Endothelial cell of umbilical vein (primary cell): ENCODE measurements around the gene NCSTN. TPM values are rescaled to one million over a fixed set of nuclear protein-coding genes. Genes with fewer than 3 reads are reported as not detected.

Experiments used
- BruUV-seq: library from RNA; stranded (reverse); fragments of 400-500 nt; replicated peaks from 2 replicates; lab custom pipeline; 2021; lab: Mats Ljungman, UMichigan
- CTCF ChIA-PET: fragments of 300-600, 350-600 bp; sonication (Branson Sonifier 250); formaldehyde crosslinking; loops from one replicate; lab custom pipeline; 2021; ENCODE audit warnings: antibody characterized with exemption, inconsistent platforms; lab: Charles Lee
- POLR2A ChIA-PET: fragments of 300-600, 350-600 bp; sonication (Branson Sonifier 250); formaldehyde crosslinking; loops from one replicate; lab custom pipeline; 2021; ENCODE audit warnings: antibody characterized with exemption, inconsistent platforms; lab: Charles Lee
- DNase-seq: peaks from one replicate; pipeline ENCODE4 v3.0.0-alpha.2; 2011; ENCODE audit warnings: low read depth, low spot score
- FAIRE-seq: peaks from 2 replicates; lab custom pipeline; 2011; peaks lifted over from hg19 to GRCh38; lab: Jason Lieb, UNC
- H2AFZ ChIP-seq: 2 replicates; pipeline ENCODE4 v1.6.0; 2012; ENCODE audit warnings: low read depth, low read length, control low read depth, inconsistent platforms
- H3K27ac ChIP-seq: 2 replicates; pipeline ENCODE4 v1.5.1; 2011; ENCODE audit warnings: low read depth, mild to moderate bottlenecking, control low read depth, low read length, moderate library complexity; ENCODE audit not compliant: insufficient read depth
- H3K27me3 ChIP-seq, 2 experiments: 2 replicates each; pipeline versions ENCODE4 v1.6.0 to v1.6.1; 2011; ENCODE audit warnings: low read length in 2 of 2, mixed read lengths in 1 of 2; ENCODE audit not compliant: control insufficient read depth in 2 of 2, insufficient read depth in 2 of 2
- H3K36me3 ChIP-seq, 2 experiments: 2 replicates in 1 of 2; 3 replicates in 1 of 2; pipeline ENCODE4 v1.5.1; 2011; ENCODE audit warnings: low read length in 2 of 2, mild to moderate bottlenecking in 1 of 2, moderate library complexity in 1 of 2; ENCODE audit not compliant: control insufficient read depth in 2 of 2, insufficient read depth in 2 of 2; ENCODE audit errors: extremely low read depth in 1 of 2
- H3K4me1 ChIP-seq: 3 replicates; pipeline ENCODE4 v1.5.1; 2011; ENCODE audit warnings: mild to moderate bottlenecking, low read length; ENCODE audit not compliant: control insufficient read depth, insufficient read depth; ENCODE audit errors: extremely low read depth
- H3K4me2 ChIP-seq: 2 replicates; pipeline ENCODE4 v1.6.1; 2011; ENCODE audit warnings: low read length, control low read depth, mixed read lengths; ENCODE audit not compliant: insufficient read depth
- H3K4me3 ChIP-seq, 3 experiments: fragments of 200-600 bp in 1 of 3; sonication (generic), shearing (Covaris generic) in 1 of 3; replicated peaks in 1 of 3; 2 replicates each; pipeline ENCODE4 v1.5.1; 2011 to 2016; ENCODE audit warnings: control low read depth in 3 of 3, low read length in 3 of 3, mild to moderate bottlenecking in 2 of 3, inconsistent platforms in 1 of 3, low read depth in 1 of 3, moderate library complexity in 1 of 3; ENCODE audit not compliant: insufficient read depth in 1 of 3
- H3K79me2 ChIP-seq: 2 replicates; pipeline ENCODE4 v1.6.0; 2012; ENCODE audit warnings: low read length, inconsistent platforms; ENCODE audit not compliant: control insufficient read depth, insufficient read depth
- H3K9ac ChIP-seq: replicated peaks from 2 replicates; pipeline ENCODE3; 2011; ENCODE audit warnings: low read length, control low read depth; ENCODE audit not compliant: insufficient read depth; ENCODE audit errors: extremely low read depth
- H3K9me1 ChIP-seq: replicated peaks from 3 replicates; pipeline ENCODE4 v1.6.0; 2011; ENCODE audit warnings: mild to moderate bottlenecking, low read length; ENCODE audit not compliant: control insufficient read depth, insufficient read depth; ENCODE audit errors: extremely low read depth
- H3K9me3 ChIP-seq: replicated peaks from 2 replicates; pipeline ENCODE4 v1.5.1; 2012; ENCODE audit warnings: low read length, inconsistent platforms; ENCODE audit not compliant: control insufficient read depth, insufficient read depth
- H4K20me1 ChIP-seq: replicated peaks from 2 replicates; pipeline ENCODE3; 2011; ENCODE audit warnings: mild to moderate bottlenecking, low read length; ENCODE audit not compliant: control insufficient read depth, insufficient read depth; ENCODE audit errors: extremely low read depth
- EZH2 ChIP-seq: IDR thresholded peaks from 2 replicates; pipeline ENCODE4 v1.6.1; 2012; ENCODE audit warnings: borderline replicate concordance, low read depth, mild to moderate bottlenecking, moderate library complexity, low read length, inconsistent platforms; ENCODE audit not compliant: severe bottlenecking
- FOS ChIP-seq: IDR thresholded peaks from 2 replicates; pipeline ENCODE4 v1.6.1; 2011; ENCODE audit warnings: mild to moderate bottlenecking, low read length, moderate library complexity, borderline replicate concordance; ENCODE audit not compliant: insufficient read depth
- GATA2 ChIP-seq: IDR thresholded peaks from 2 replicates; pipeline ENCODE4 v1.7.0; 2011; ENCODE audit warnings: low read depth, mild to moderate bottlenecking, moderate library complexity, mixed read lengths, low read length; ENCODE audit not compliant: insufficient read length, insufficient read depth
- JUN ChIP-seq: IDR thresholded peaks from 2 replicates; pipeline ENCODE4 v1.6.1; 2011; ENCODE audit warnings: borderline replicate concordance, low read depth; ENCODE audit not compliant: insufficient read length, insufficient read depth
- MYC ChIP-seq: IDR thresholded peaks from one replicate; pipeline ENCODE4 v1.6.1; 2011; ENCODE audit warnings: mild to moderate bottlenecking, low read depth, low read length
- POLR2A ChIP-seq: IDR thresholded peaks from 2 replicates; pipeline ENCODE4 v1.6.1; 2012; ENCODE audit warnings: low read depth, mild to moderate bottlenecking, control low read depth, low read length
- POLR2AphosphoS5 ChIP-seq: IDR thresholded peaks from 2 replicates; pipeline ENCODE4 v1.6.1; 2012; ENCODE audit warnings: low read depth, mild to moderate bottlenecking, control low read depth, low read length, moderate library complexity; ENCODE audit not compliant: insufficient read depth
- dilution Hi-C: fragments of 300-500 bp; cut with MboI; formaldehyde crosslinking; loops from one replicate; pipeline ENCODE4 v1.15.0; 2019; ENCODE audit warnings: low sequenced_read_pairs; ENCODE audit not compliant: extremely low pct_ligation_motif_present
- intact Hi-C: fragments of 100-400 bp; cut with micrococcal nuclease; formaldehyde crosslinking; loops from one replicate; pipeline ENCODE4 v1.10.0; 2022
- polyA plus RNA-seq, 4 experiments: library from polyadenylated mRNA; depleted of rRNA in 3 of 4; stranded (reverse) in 3 of 4; unstranded in 1 of 4; fragments of >200 nt; gene quantifications; 2 replicates each; pipeline versions ENCODE4 v1.2.1 to v1.2.3, GENCODE V29; 2011 to 2012; ENCODE audit warnings: missing spikeins in 1 of 4
- total RNA-seq: library from RNA; stranded (reverse); gene quantifications from 2 replicates; pipeline ENCODE4 v1.2.3, GENCODE V29; 2021
- TF ChIP-seq, protein P1 (sequence below): IDR thresholded peaks from 2 replicates; pipeline ENCODE4 v1.6.1; 2011; ENCODE audit not compliant: insufficient read depth, insufficient read length
- TF ChIP-seq, protein P2 (sequence below), 2 donors: IDR thresholded peaks; 1 replicate in 1 of 2; 2 replicates in 1 of 2; pipeline ENCODE4 v1.5.1; 2011; ENCODE audit warnings: low read length in 2 of 2, mild to moderate bottlenecking in 2 of 2, moderate library complexity in 2 of 2, control low read depth in 1 of 2, inconsistent platforms in 1 of 2, low read depth in 1 of 2; ENCODE audit not compliant: insufficient read depth in 1 of 2; ENCODE audit errors: extremely low read depth in 1 of 2

NCSTN gene
- total and polyA plus RNA-seq, 2 donors (not counting 3 experiments of a cell fraction or from before 2014, with no cell fraction given): 92.5 to 199 TPM

DNA sequence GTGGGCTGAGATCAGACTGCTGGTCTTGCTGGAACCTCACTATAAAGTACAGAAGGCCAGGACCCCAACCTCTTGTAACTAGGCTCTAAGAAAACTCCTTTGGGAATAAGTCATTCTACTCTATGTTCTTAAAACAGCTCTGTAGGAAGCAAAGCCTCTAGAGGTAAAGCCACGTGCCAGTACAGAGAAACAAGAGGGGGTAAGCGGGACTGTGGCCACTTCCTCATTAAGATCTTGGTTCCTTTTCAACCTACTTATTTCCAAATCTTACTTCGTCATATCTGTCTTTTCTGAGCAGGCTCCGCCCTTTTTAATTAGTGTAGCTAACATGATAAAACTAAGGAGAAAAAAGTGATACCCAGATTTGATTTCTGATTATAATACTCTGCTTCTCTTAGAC, 3.8 kb downstream of the NCSTN start:
- Histone ChIP-seq H3K4me2 (no peak overlapping the region), H3K9ac (no peak overlapping the region), H2AFZ (no peak overlapping the region), H4K20me1 (no peaks in the 10 kb centered on the region), H3K27me3 (no peaks in the 10 kb centered on the region), H3K79me2 (peaks cover 26% of the 10 kb centered on the region), H3K9me1 (no peaks in the 10 kb centered on the region), H3K27ac (no peak overlapping the region), H3K4me1 (peaks cover 5% of the 10 kb centered on the region), H3K9me3 (no peaks in the 10 kb centered on the region), H3K4me3 (no peak overlapping the region), H3K36me3 (peaks cover 17 to 21% of the 10 kb centered on the region in 2 experiments)
- BruUV-seq: no TSS peak
- FAIRE-seq (no peak), DNase-seq (no peak)
- TF ChIP-seq POLR2A (no peak), EZH2 (no peak), JUN (no peak), GATA2 (no peak)
- TF ChIP-seq, protein P1, sequence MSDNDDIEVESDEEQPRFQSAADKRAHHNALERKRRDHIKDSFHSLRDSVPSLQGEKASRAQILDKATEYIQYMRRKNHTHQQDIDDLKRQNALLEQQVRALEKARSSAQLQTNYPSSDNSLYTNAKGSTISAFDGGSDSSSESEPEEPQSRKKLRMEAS: no peak
- dilution Hi-C loops (no loop called here), intact Hi-C loops (no loop called here)
- POLR2A ChIA-PET: no interaction called here
- CTCF ChIA-PET: interaction anchor here (1.2 kb wide), 1 partner anchor 12 kb away, joined by 3 read pairs; no protein-coding TSS in a partner anchor

DNA sequence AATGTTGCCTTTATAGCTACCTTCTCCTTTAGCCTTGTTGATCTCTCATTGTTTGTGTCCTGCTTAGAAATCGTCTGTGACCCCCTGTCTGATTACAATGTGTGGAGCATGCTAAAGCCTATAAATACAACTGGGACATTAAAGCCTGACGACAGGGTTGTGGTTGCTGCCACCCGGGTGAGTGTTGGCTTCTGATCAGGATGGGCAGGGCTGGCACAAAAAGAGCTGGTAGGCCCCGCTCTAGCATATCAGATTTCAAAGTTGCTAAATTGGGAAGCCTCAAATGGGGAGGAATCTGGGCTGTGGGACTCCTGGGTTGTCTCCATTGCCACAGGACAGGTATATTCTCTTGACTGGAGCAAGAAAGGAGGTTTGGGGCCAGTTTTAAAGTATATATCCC, 8.4 kb downstream of the NCSTN start:
- no peak overlapping the region for H3K9ac ChIP-seq
- H4K20me1 ChIP-seq: no peaks in the 10 kb centered on the region
- no peaks in the 10 kb centered on the region for H3K9me1 ChIP-seq
- DNase-seq (no peak), FAIRE-seq (no peak)
- H3K36me3 ChIP-seq: peaks cover 37 to 61% of the 10 kb centered on the region in 2 experiments
- H3K4me2 ChIP-seq: no peak overlapping the region
- H3K27ac ChIP-seq: no peak overlapping the region
- H3K9me3 ChIP-seq: no peaks in the 10 kb centered on the region
- ChIA-PET CTCF (interaction anchor here (0.8 to 8.9 kb wide), 5 partner anchors 17 to 251 kb away, joined by 3 to 100 read pairs (median 3); no protein-coding TSS in a partner anchor), POLR2A (no interaction called here)
- TF ChIP-seq MYC: no peak
- TF ChIP-seq, protein P2, sequence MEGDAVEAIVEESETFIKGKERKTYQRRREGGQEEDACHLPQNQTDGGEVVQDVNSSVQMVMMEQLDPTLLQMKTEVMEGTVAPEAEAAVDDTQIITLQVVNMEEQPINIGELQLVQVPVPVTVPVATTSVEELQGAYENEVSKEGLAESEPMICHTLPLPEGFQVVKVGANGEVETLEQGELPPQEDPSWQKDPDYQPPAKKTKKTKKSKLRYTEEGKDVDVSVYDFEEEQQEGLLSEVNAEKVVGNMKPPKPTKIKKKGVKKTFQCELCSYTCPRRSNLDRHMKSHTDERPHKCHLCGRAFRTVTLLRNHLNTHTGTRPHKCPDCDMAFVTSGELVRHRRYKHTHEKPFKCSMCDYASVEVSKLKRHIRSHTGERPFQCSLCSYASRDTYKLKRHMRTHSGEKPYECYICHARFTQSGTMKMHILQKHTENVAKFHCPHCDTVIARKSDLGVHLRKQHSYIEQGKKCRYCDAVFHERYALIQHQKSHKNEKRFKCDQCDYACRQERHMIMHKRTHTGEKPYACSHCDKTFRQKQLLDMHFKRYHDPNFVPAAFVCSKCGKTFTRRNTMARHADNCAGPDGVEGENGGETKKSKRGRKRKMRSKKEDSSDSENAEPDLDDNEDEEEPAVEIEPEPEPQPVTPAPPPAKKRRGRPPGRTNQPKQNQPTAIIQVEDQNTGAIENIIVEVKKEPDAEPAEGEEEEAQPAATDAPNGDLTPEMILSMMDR (IDR thresholded peaks at IDR 0.05; ENCODE audit: extremely low read depth in 1 of 2, insufficient read depth in 1 of 2, low read depth in 1 of 2, low read length in 2 of 2): no peak
- no peak for TF ChIP-seq POLR2AphosphoS5
- no peak for TF ChIP-seq GATA2
- no peak for TF ChIP-seq JUN
- no peak for TF ChIP-seq EZH2
- TF ChIP-seq, protein P1: no peak
- no peak for TF ChIP-seq FOS
- TF ChIP-seq POLR2A: no peak
- no peak overlapping the region for H2AFZ ChIP-seq
- H3K4me3 ChIP-seq: no peak overlapping the region
- no peaks in the 10 kb centered on the region for H3K27me3 ChIP-seq
- dilution Hi-C loops (no loop called here), intact Hi-C loops (no loop called here)
- no TSS peak for BruUV-seq
- H3K4me1 ChIP-seq: no peaks in the 10 kb centered on the region
- H3K79me2 ChIP-seq: no peaks in the 10 kb centered on the region
